GM12891 (cell line): Measurements from ENCODE around the gene ABTB2.

Source experiments
- POLR2A ChIP-seq: IDR thresholded peaks from 2 replicates; pipeline ENCODE4 v1.6.1; 2011; ENCODE audit warnings: low read depth, low read length, control low read depth
- POLR2AphosphoS5 ChIP-seq: IDR thresholded peaks from 2 replicates; pipeline ENCODE4 v1.6.1; 2011; ENCODE audit warnings: low read depth, low read length, control low read depth

- TF ChIP-seq POLR2A (no peak), POLR2AphosphoS5 (no peak)
These were observed 166.2 kb downstream of the ABTB2 start for GRCh38 chr11:34191578-34191977.
